ENCODE results near the gene KCNH5.

Gene KCNH5

GRCh38 chr14:63006531-63006930, 38.7 kb downstream of the KCNH5 start:
- DNase-seq (ENCODE audit: low spot score), result no peak

- no peak for DNase-seq (ENCODE audit: low spot score)
Measured at GRCh38 chr14:62994096-62994495, 51.2 kb downstream of the KCNH5 start.

GRCh38 chr14:62988967-62989366, 56.3 kb downstream of the KCNH5 start:
- no peak for DNase-seq (ENCODE audit: low spot score)

GRCh38 chr14:62983821-62984220, 61.4 kb downstream of the KCNH5 start:
- DNase-seq (ENCODE audit: low spot score), result no peak

- no peak for DNase-seq (ENCODE audit: low spot score)
Measured at GRCh38 chr14:62980693-62981092, 64.6 kb downstream of the KCNH5 start.

- no peak for DNase-seq (ENCODE audit: low spot score)
Measured at GRCh38 chr14:62957562-62957961, 87.7 kb downstream of the KCNH5 start.

- no peak for DNase-seq (ENCODE audit: low spot score)
Measured at GRCh38 chr14:62956413-62956812, 88.8 kb downstream of the KCNH5 start.

- DNase-seq (ENCODE audit: low spot score), result no peak
Measured at GRCh38 chr14:62954165-62954564, 91.1 kb downstream of the KCNH5 start.

- DNase-seq (ENCODE audit: low spot score), result no peak
Measured at GRCh38 chr14:62952226-62952625, 93.0 kb downstream of the KCNH5 start.

- DNase-seq (ENCODE audit: low spot score), result no peak
Measured at GRCh38 chr14:62947301-62947700, 98.0 kb downstream of the KCNH5 start.

- DNase-seq (ENCODE audit: low spot score), result no peak
Measured at GRCh38 chr14:62946221-62946620, 99.0 kb downstream of the KCNH5 start.

- no peak for DNase-seq (ENCODE audit: low spot score)
Measured at GRCh38 chr14:62943202-62943601, 102.1 kb downstream of the KCNH5 start.

- no peak for DNase-seq (ENCODE audit: low spot score)
Measured at GRCh38 chr14:62939970-62940369, 105.3 kb downstream of the KCNH5 start.

GRCh38 chr14:62938778-62939177, 106.5 kb downstream of the KCNH5 start:
- DNase-seq (ENCODE audit: low spot score), result no peak

- DNase-seq (ENCODE audit: low spot score), result no peak
Measured at GRCh38 chr14:62934439-62934838, 110.8 kb downstream of the KCNH5 start.

- DNase-seq (ENCODE audit: low spot score), result no peak
Measured at GRCh38 chr14:62921466-62921865, 123.8 kb downstream of the KCNH5 start.

GRCh38 chr14:62916551-62916950, 128.7 kb downstream of the KCNH5 start:
- DNase-seq (ENCODE audit: low spot score), result no peak

- DNase-seq (ENCODE audit: low spot score), result no peak
Measured at GRCh38 chr14:62914873-62915272, 130.4 kb downstream of the KCNH5 start.

GRCh38 chr14:62914025-62914424, 131.2 kb downstream of the KCNH5 start:
- DNase-seq (ENCODE audit: low spot score), result no peak

GRCh38 chr14:62908506-62908905, 136.8 kb downstream of the KCNH5 start:
- DNase-seq (ENCODE audit: low spot score), result no peak

- no peak for DNase-seq (ENCODE audit: low spot score)
Measured at GRCh38 chr14:62905566-62905965, 139.7 kb downstream of the KCNH5 start.

- DNase-seq (ENCODE audit: low spot score), result no peak
Measured at GRCh38 chr14:62897771-62898170, 147.5 kb downstream of the KCNH5 start.

- no peak for DNase-seq (ENCODE audit: low spot score)
Measured at GRCh38 chr14:62896932-62897456, 148.3 kb downstream of the KCNH5 start.

GRCh38 chr14:62894736-62895135, 150.5 kb downstream of the KCNH5 start:
- DNase-seq (ENCODE audit: low spot score), result no peak

GRCh38 chr14:62889364-62889763, 155.9 kb downstream of the KCNH5 start:
- DNase-seq (ENCODE audit: low spot score), result no peak

Data from COLO829 (cell line).